Activated gamma-delta T cell treated with Interleukin-2 at 50 U/mL for 16 hours (primary cell): ENCODE measurements around the gene SMARCD2.
"Not testable (repeated sequence)": the region's sequence is repeated elsewhere in the genome, so short reads cannot be mapped to it uniquely, and the experiment has no call there.

Source experiments
- DNase-seq: peaks from one replicate; pipeline ENCODE4 v3.0.0-alpha.2; 2020

The SMARCD2 gene

DNA sequence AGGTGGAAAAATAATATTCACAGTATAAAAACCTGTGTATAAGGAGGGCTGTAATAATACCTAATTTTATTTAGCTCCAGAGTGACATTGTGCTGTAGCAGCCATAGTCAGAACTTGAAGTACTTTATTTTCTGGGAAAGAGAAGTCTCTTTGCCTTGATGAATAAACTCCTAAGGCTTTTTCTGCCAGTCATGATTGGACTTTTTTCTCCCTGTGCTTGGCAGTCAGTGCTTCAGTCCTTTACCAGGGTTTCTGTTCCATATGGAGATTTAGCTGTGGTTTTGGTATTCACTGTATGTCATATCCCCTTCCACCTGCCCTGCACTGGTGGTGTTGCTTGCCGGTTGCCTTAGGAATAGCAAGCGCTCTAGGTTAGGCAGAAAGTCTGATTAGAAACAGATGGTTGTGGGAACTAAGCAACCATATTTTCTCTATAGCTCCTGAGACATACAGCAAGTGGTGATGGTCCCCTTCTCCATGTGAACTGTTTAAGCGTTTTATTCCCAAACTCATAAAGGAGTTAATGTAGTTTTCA lies 43.8 kb downstream of the SMARCD2 start:
- no peak for DNase-seq

- DNase-seq, result not testable (repeated sequence)
Measured at GRCh38 chr17:63796375-63796774, 46.1 kb downstream of the SMARCD2 start.

DNA sequence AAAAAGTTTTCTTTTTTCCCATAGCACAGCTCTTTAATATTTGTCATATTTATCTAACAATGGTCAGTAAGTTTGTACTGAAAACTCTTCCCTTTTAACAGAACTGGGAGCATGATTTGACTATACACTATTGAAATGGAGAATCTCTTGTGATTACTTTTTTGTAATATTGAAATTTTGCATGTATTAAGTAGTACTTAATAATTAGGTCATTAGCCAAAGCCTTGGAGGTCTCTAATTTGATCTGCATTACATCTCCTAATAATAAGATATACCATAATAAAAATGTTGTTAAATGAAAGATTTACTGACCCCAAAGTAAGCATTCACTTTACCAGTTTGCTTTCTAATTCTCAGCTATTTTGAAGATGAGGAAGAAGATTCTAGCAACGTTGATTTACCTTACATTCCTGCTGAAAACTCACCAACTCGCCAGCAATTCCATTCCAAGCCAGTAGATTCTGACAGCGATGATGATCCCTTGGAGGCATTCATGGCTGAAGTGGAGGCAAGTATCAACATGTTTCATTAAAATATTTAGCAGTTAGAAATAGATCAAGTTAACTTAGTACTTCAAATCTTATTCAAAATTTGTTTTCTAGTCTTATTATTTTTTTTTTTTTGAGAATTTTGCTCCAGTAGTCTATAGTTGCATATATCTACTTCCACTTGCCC lies 50.3 kb downstream of the SMARCD2 start:
- no peak for DNase-seq

- no peak for DNase-seq
Measured at GRCh38 chr17:63790057-63790456, 52.4 kb downstream of the SMARCD2 start.

DNA sequence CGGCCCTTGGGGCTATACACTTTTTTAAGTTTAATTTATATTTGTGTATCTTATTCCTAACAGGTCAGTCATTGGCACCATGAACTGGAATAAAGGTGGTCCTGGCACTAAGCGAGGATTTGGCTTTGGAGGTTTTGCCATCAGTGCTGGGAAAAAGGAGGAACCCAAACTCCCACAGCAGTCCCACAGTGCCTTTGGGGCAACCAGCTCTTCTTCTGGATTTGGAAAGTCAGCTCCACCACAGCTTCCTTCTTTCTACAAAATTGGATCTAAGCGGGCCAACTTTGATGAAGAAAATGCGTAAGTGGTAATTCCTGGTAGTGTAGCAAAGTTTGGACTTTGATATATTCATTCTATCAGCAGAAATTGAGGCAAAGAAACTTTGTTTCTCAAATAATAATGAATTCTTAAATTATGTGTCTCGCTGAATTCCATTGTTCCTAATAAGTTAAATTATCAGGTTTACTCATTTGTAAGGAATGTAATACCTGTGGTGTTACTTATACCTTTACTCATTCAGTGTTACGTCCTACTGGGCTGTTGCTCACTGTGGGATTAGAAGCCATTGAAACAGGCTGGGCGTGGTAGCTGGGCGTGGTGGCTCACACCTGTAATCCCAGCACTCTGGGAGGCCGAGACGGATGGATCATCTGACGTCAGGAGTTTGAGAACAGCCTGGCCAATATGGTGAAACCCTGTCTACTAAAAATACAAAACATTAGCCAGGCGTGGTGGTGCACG lies 55.3 kb downstream of the SMARCD2 start:
- DNase-seq, result no peak

GRCh38 chr17:63786117-63786516 lies 56.4 kb downstream of the SMARCD2 start:
- no peak for DNase-seq

GRCh38 chr17:63785556-63785955 lies 56.9 kb downstream of the SMARCD2 start:
- no peak for DNase-seq

GRCh38 chr17:63783522-63783921 lies 59.0 kb downstream of the SMARCD2 start:
- no peak for DNase-seq
